Measurements from ENCODE around the gene COL25A1. TPM values are rescaled to one million over a fixed set of nuclear protein-coding genes. Genes with fewer than 3 reads are reported as not detected.

COL25A1 gene
- total RNA-seq, 1 donor from 2014 or later, result 5.6 TPM

DNA sequence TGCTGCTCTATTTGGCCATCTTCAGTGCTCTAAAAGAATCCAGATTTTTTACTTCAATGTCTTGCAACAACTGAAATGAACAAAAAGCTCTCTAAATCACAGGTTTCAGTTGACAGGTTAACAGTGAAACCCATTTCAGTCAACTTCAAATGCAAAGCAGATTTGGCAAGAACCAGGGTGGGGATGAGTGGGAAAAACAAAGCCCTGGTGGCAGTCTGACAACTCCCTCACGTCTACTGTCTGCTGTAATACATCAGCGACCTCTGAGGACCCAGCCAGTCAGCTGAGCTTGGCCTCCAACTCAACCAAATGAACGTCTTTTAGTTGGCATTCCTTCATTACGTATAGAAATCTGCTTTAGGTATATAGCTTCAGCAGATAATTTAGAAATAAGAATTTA lies 95.8 kb downstream of the COL25A1 start:
- H3K4me3 ChIP-seq, result no peak overlapping the region
- H3K4me1 ChIP-seq, result no peaks in the 10 kb centered on the region
- DNase-seq (ENCODE audit: low spot score in 2 of 2), result no peak
- no peaks in the 10 kb centered on the region for H3K27me3 ChIP-seq
- H3K27ac ChIP-seq, result no peak overlapping the region
- TF ChIP-seq, protein P1, sequence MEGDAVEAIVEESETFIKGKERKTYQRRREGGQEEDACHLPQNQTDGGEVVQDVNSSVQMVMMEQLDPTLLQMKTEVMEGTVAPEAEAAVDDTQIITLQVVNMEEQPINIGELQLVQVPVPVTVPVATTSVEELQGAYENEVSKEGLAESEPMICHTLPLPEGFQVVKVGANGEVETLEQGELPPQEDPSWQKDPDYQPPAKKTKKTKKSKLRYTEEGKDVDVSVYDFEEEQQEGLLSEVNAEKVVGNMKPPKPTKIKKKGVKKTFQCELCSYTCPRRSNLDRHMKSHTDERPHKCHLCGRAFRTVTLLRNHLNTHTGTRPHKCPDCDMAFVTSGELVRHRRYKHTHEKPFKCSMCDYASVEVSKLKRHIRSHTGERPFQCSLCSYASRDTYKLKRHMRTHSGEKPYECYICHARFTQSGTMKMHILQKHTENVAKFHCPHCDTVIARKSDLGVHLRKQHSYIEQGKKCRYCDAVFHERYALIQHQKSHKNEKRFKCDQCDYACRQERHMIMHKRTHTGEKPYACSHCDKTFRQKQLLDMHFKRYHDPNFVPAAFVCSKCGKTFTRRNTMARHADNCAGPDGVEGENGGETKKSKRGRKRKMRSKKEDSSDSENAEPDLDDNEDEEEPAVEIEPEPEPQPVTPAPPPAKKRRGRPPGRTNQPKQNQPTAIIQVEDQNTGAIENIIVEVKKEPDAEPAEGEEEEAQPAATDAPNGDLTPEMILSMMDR (IDR thresholded peaks at IDR 0.05), result no peak
- H3K36me3 ChIP-seq, result no peaks in the 10 kb centered on the region
- H3K9me3 ChIP-seq, result no peaks in the 10 kb centered on the region
- intact Hi-C loops (cut with DNase I), result no loop called here

DNA sequence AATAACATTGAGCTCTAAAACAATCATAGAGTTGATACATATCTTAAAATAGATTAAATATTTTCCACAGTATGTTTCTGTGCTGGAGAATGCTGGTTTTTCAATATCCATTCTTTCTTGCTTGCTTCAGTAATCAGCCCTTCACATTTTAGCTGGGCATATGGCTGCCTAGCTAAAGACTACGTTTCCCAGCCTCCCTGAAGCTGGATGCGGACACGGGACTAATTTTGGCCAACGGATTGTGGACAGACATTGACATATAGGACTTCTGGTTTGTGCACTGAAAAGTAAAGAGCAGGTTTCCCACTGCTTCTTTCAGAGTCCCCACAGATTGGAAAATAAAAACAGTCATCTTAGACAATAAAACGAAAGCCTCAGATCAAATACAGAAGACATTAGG lies 97.3 kb downstream of the COL25A1 start:
- intact Hi-C loops (cut with DNase I), result no loop called here
- no peaks in the 10 kb centered on the region for H3K9me3 ChIP-seq
- H3K4me1 ChIP-seq, result no peaks in the 10 kb centered on the region
- TF ChIP-seq, protein P1 (IDR thresholded peaks at IDR 0.05), result no peak
- DNase-seq (ENCODE audit: low spot score in 2 of 2), result no peak
- H3K4me3 ChIP-seq, result no peak overlapping the region
- no peaks in the 10 kb centered on the region for H3K36me3 ChIP-seq
- H3K27ac ChIP-seq, result no peak overlapping the region
- no peaks in the 10 kb centered on the region for H3K27me3 ChIP-seq

- no peaks in the 10 kb centered on the region for H3K4me1 ChIP-seq
- H3K36me3 ChIP-seq, result no peaks in the 10 kb centered on the region
- H3K27ac ChIP-seq, result no peak overlapping the region
- H3K9me3 ChIP-seq, result no peaks in the 10 kb centered on the region
- no peaks in the 10 kb centered on the region for H3K27me3 ChIP-seq
- TF ChIP-seq, protein P1 (IDR thresholded peaks at IDR 0.05), result no peak
- no peak overlapping the region for H3K4me3 ChIP-seq
- intact Hi-C loops (cut with DNase I), result loop anchor here (10.0 kb wide), 1 partner anchor 55 kb away; no protein-coding TSS in a partner anchor
- DNase-seq (ENCODE audit: low spot score in 2 of 2), result no peak
Observed at GRCh38 chr4:109199585-109199984, 102.9 kb downstream of the COL25A1 start.

DNA sequence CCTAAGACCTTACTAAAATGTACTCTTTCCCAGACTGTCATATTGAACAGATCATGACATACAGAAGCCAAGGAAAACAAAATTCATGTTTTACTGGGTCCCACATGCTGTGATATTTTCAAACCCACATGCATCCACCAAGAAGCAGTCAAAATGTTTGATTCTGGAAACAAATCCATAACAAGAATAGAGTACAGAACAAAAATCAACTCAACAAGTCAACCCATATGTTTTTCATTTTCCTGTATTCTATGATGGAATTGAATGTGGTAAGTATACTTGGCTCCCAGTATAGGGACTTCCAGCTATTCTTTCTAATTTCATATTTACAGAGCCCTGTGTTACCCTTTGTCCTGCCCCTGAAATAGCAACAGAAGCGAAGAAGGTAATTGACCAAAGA lies 106.8 kb downstream of the COL25A1 start:
- DNase-seq (ENCODE audit: low spot score in 2 of 2), result no peak
- Histone ChIP-seq H3K9me3 (no peaks in the 10 kb centered on the region), H3K4me1 (no peaks in the 10 kb centered on the region), H3K27me3 (no peaks in the 10 kb centered on the region), H3K4me3 (no peak overlapping the region), H3K36me3 (no peaks in the 10 kb centered on the region), H3K27ac (no peak overlapping the region)
- TF ChIP-seq, protein P1 (IDR thresholded peaks at IDR 0.05), result no peak
- intact Hi-C loops (cut with DNase I), result loop anchor here (10.0 kb wide), 1 partner anchor 59 kb away; no protein-coding TSS in a partner anchor

DNA sequence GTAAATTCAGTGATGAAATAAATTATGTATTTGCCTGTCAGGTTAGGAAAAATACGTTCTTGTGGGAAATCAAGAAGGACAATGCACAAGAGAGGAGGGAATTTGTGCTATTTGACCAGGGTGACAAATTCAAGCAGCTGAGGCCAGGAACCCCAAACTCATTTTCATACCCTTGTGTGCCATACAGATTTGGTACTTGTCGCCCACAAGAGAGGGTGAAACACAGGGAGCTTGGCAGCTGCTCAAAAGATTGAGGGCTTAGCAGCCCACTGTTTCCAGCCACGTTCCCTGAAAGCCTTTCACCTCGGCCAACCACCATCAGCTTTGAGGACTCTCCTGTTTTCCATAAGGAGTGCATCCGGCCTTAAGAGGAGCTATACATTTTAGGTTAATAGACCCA lies 111.2 kb downstream of the COL25A1 start:
- TF ChIP-seq, protein P1 (IDR thresholded peaks at IDR 0.05), result no peak
- Histone ChIP-seq H3K4me1 (no peaks in the 10 kb centered on the region), H3K4me3 (no peak overlapping the region), H3K36me3 (no peaks in the 10 kb centered on the region), H3K27me3 (no peaks in the 10 kb centered on the region), H3K27ac (no peak overlapping the region), H3K9me3 (no peaks in the 10 kb centered on the region)
- intact Hi-C loops (cut with DNase I), result loop anchor here (10.0 kb wide), 1 partner anchor 64 kb away; no protein-coding TSS in a partner anchor
- DNase-seq (ENCODE audit: low spot score in 2 of 2), result no peak

- Histone ChIP-seq H3K27me3 (no peaks in the 10 kb centered on the region), H3K27ac (no peak overlapping the region), H3K4me1 (no peaks in the 10 kb centered on the region), H3K36me3 (no peaks in the 10 kb centered on the region), H3K4me3 (no peak overlapping the region), H3K9me3 (no peaks in the 10 kb centered on the region)
- intact Hi-C loops (cut with DNase I), result no loop called here
- TF ChIP-seq, protein P1 (IDR thresholded peaks at IDR 0.05), result no peak
- DNase-seq (ENCODE audit: low spot score in 2 of 2), result no peak
Observed at GRCh38 chr4:109186458-109186945, 116.0 kb downstream of the COL25A1 start.

Measured in ascending aorta (tissue), 2 donors.